HAP-1 (cell line): ENCODE measurements around the gene NPC1L1.

Experiments
- DNase-seq, 2 experiments: peaks; one replicate each; pipeline ENCODE4 v3.0.0-alpha.2; 2016 to 2020; ENCODE audit warnings: low spot score in 2 of 2
- H3K27me3 ChIP-seq: fragments of 250-450 bp; sonication (Bioruptor Pico); 2 replicates; pipeline ENCODE4 v1.5.1; 2020; ENCODE audit warnings: low read depth, mild to moderate bottlenecking, moderate library complexity
- H3K36me3 ChIP-seq: fragments of 250-450 bp; sonication (Bioruptor Pico); replicated peaks from 2 replicates; pipeline ENCODE4 v1.5.1; 2020; ENCODE audit warnings: mild to moderate bottlenecking
- H3K4me1 ChIP-seq: fragments of 250-450 bp; sonication (Bioruptor Pico); 2 replicates; pipeline ENCODE4 v1.5.1; 2020; ENCODE audit warnings: mild to moderate bottlenecking
- H3K4me3 ChIP-seq: fragments of 250-450 bp; sonication (Bioruptor Pico); 2 replicates; pipeline ENCODE4 v1.5.1; 2020; ENCODE audit warnings: mild to moderate bottlenecking, moderate library complexity
- H3K9me3 ChIP-seq: fragments of 250-450 bp; sonication (Bioruptor Pico); 2 replicates; pipeline ENCODE4 v1.5.1; 2020; ENCODE audit warnings: mild to moderate bottlenecking, moderate library complexity
- in situ Hi-C: fragments of 300-500 bp; cut with MboI; formaldehyde crosslinking; loops from 3 replicates; pipeline ENCODE4 v1.14.3; 2020; ENCODE audit warnings: low sequenced_read_pairs, inconsistent platforms, mixed read lengths

NPC1L1 gene

GRCh38 chr7:44473295-44473694, 67.8 kb downstream of the NPC1L1 start:
- in situ Hi-C loops, result no loop called here

GRCh38 chr7:44472843-44473242, 68.3 kb downstream of the NPC1L1 start:
- H3K36me3 ChIP-seq, result peaks cover 43% of the 10 kb centered on the region
- DNase-seq, result no peak

More at GRCh38 chr7:44473295-44473694, 67.8 kb downstream of the NPC1L1 start:
- no peak for DNase-seq
- H3K4me1 ChIP-seq, result peaks cover 4% of the 10 kb centered on the region; the same call in 1 of the 2 replicates
- H3K36me3 ChIP-seq, result peaks cover 46% of the 10 kb centered on the region
- no peaks in the 10 kb centered on the region for H3K27me3 ChIP-seq
- no peaks in the 10 kb centered on the region for H3K9me3 ChIP-seq
- H3K4me3 ChIP-seq, result no peak overlapping the region

GRCh38 chr7:44471850-44472249, 69.3 kb downstream of the NPC1L1 start:
- H3K9me3 ChIP-seq, result no peaks in the 10 kb centered on the region
- no peak for DNase-seq
- in situ Hi-C loops, result no loop called here
- H3K4me1 ChIP-seq, result peaks cover 4% of the 10 kb centered on the region; the same call in 1 of the 2 replicates
- H3K27me3 ChIP-seq, result no peaks in the 10 kb centered on the region
- no peak overlapping the region for H3K4me3 ChIP-seq
- peaks cover 40% of the 10 kb centered on the region for H3K36me3 ChIP-seq

More at GRCh38 chr7:44472843-44473242, 68.3 kb downstream of the NPC1L1 start:
- Histone ChIP-seq H3K4me3 (no peak overlapping the region), H3K9me3 (no peaks in the 10 kb centered on the region), H3K27me3 (no peaks in the 10 kb centered on the region), H3K4me1 (peaks cover 4% of the 10 kb centered on the region; the same call in 1 of the 2 replicates)
- in situ Hi-C loops, result no loop called here

- H3K4me3 ChIP-seq, result no peak overlapping the region
- H3K4me1 ChIP-seq, result peaks cover 4% of the 10 kb centered on the region; the same call in 1 of the 2 replicates
- DNase-seq, result no peak
- no peaks in the 10 kb centered on the region for H3K27me3 ChIP-seq
- in situ Hi-C loops, result no loop called here
- H3K36me3 ChIP-seq, result peaks cover 38% of the 10 kb centered on the region
- H3K9me3 ChIP-seq, result no peaks in the 10 kb centered on the region
These were observed 69.7 kb downstream of the NPC1L1 start for GRCh38 chr7:44471436-44471835.

- peaks cover 36% of the 10 kb centered on the region for H3K36me3 ChIP-seq
- in situ Hi-C loops, result no loop called here
- H3K4me1 ChIP-seq, result peaks cover 4% of the 10 kb centered on the region; the same call in 1 of the 2 replicates
- no peaks in the 10 kb centered on the region for H3K27me3 ChIP-seq
- DNase-seq, result no peak
- H3K9me3 ChIP-seq, result no peaks in the 10 kb centered on the region
- no peak overlapping the region for H3K4me3 ChIP-seq
These were observed 70.4 kb downstream of the NPC1L1 start for GRCh38 chr7:44470628-44471245.

GRCh38 chr7:44470135-44470479, 71.0 kb downstream of the NPC1L1 start:
- H3K4me3 ChIP-seq, result no peak overlapping the region
- DNase-seq, result no peak
- peaks cover 38% of the 10 kb centered on the region for H3K36me3 ChIP-seq
- H3K4me1 ChIP-seq, result peaks cover 4% of the 10 kb centered on the region; the same call in 1 of the 2 replicates
- in situ Hi-C loops, result no loop called here
- no peaks in the 10 kb centered on the region for H3K9me3 ChIP-seq
- H3K27me3 ChIP-seq, result no peaks in the 10 kb centered on the region

- no peak overlapping the region for H3K4me3 ChIP-seq
- no peaks in the 10 kb centered on the region for H3K27me3 ChIP-seq
- DNase-seq, result no peak
- H3K4me1 ChIP-seq, result peaks cover 4% of the 10 kb centered on the region; the same call in 1 of the 2 replicates
- no peaks in the 10 kb centered on the region for H3K9me3 ChIP-seq
- H3K36me3 ChIP-seq, result peaks cover 36% of the 10 kb centered on the region
- in situ Hi-C loops, result no loop called here
These were observed 71.5 kb downstream of the NPC1L1 start for GRCh38 chr7:44469461-44470134.

GRCh38 chr7:44467217-44467548, 73.9 kb downstream of the NPC1L1 start:
- peaks cover 23% of the 10 kb centered on the region; the same call in 1 of the 2 replicates for H3K36me3 ChIP-seq
- H3K9me3 ChIP-seq, result no peaks in the 10 kb centered on the region
- H3K4me1 ChIP-seq, result peaks cover 4% of the 10 kb centered on the region; the same call in 1 of the 2 replicates
- in situ Hi-C loops, result no loop called here
- H3K4me3 ChIP-seq, result no peak overlapping the region
- no peak for DNase-seq
- H3K27me3 ChIP-seq, result no peaks in the 10 kb centered on the region

- H3K27me3 ChIP-seq, result no peaks in the 10 kb centered on the region
- no peak for DNase-seq
- H3K4me3 ChIP-seq, result no peak overlapping the region
- H3K36me3 ChIP-seq, result peaks cover 23% of the 10 kb centered on the region; the same call in 1 of the 2 replicates
- H3K4me1 ChIP-seq, result peaks cover 4% of the 10 kb centered on the region; the same call in 1 of the 2 replicates
- in situ Hi-C loops, result no loop called here
- H3K9me3 ChIP-seq, result no peaks in the 10 kb centered on the region
These were observed 74.6 kb downstream of the NPC1L1 start for GRCh38 chr7:44466300-44467216.

- H3K4me3 ChIP-seq, result no peak overlapping the region
- in situ Hi-C loops, result no loop called here
- peaks cover 4% of the 10 kb centered on the region; the same call in 1 of the 2 replicates for H3K4me1 ChIP-seq
- no peaks in the 10 kb centered on the region for H3K27me3 ChIP-seq
- H3K36me3 ChIP-seq, result peaks cover 16% of the 10 kb centered on the region; the same call in 1 of the 2 replicates
- no peaks in the 10 kb centered on the region for H3K9me3 ChIP-seq
- no peak for DNase-seq
These were observed 75.6 kb downstream of the NPC1L1 start for GRCh38 chr7:44465490-44465889.

- H3K36me3 ChIP-seq, result peaks cover 11% of the 10 kb centered on the region
- no peaks in the 10 kb centered on the region for H3K4me1 ChIP-seq
- no peaks in the 10 kb centered on the region for H3K27me3 ChIP-seq
- no peak for DNase-seq
- no peaks in the 10 kb centered on the region for H3K9me3 ChIP-seq
- in situ Hi-C loops, result no loop called here
- H3K4me3 ChIP-seq, result no peak overlapping the region
These were observed 77.8 kb downstream of the NPC1L1 start for GRCh38 chr7:44463169-44463808.
